H1 (cell line): ENCODE results near the gene LARP4B. TPM values are rescaled to one million over a fixed set of nuclear protein-coding genes. Genes with fewer than 3 reads are reported as not detected.

Experiments used
- HDAC2 ChIP-seq, 2 experiments: fragments of 300-600 bp in 1 of 2; sonication (generic) in 1 of 2; IDR thresholded peaks; 2 replicates each; pipeline ENCODE4 v1.6.1; 2011 to 2012; ENCODE audit warnings: low read depth in 2 of 2, low read length in 2 of 2, mild to moderate bottlenecking in 2 of 2, moderate library complexity in 2 of 2, borderline replicate concordance in 1 of 2, inconsistent platforms in 1 of 2
- POLR2AphosphoS5 ChIP-seq: IDR thresholded peaks from 2 replicates; pipeline ENCODE4 v1.6.1; 2011; ENCODE audit warnings: low read depth, low read length
- RFX5 ChIP-seq: IDR thresholded peaks from 2 replicates; pipeline ENCODE4 v1.6.1; 2011; ENCODE audit warnings: low read depth, low read length, improper control_type of control experiment, borderline replicate concordance
- SP2 ChIP-seq: IDR thresholded peaks from 2 replicates; pipeline ENCODE4 v1.6.1; 2012; ENCODE audit warnings: mild to moderate bottlenecking, low read length, inconsistent platforms
- SRF ChIP-seq: IDR thresholded peaks from 2 replicates; pipeline ENCODE4 v1.6.1; 2011; ENCODE audit warnings: mild to moderate bottlenecking, low read depth, low read length, moderate library complexity
- SUZ12 ChIP-seq: fragments of 200-600 bp; sonication (generic); IDR thresholded peaks from 2 replicates; pipeline ENCODE4 v1.6.1; 2012; ENCODE audit warnings: mild to moderate bottlenecking, inconsistent platforms, low read length, moderate library complexity, mixed read lengths
- polyA plus RNA-seq, 7 experiments: library from polyadenylated mRNA; depleted of rRNA in 3 of 7; stranded (reverse) in 5 of 7; unstranded in 2 of 7; fragments of >200 nt in 5 of 7; fragments of 200-250 nt in 2 of 7; gene quantifications; 1 replicate in 5 of 7; 2 replicates in 1 of 7; 4 replicates in 1 of 7; pipeline versions ENCODE4 v1.2.1 to v1.2.3, GENCODE V29; 2011 to 2013; ENCODE audit warnings: missing spikeins in 2 of 7, mixed read lengths in 2 of 7
- total RNA-seq: library from RNA; stranded (reverse); fragmentation: NEBNext Ultra II Directional; extraction: Animal tissue kit (Norgen Biotek cat#: 25700); gene quantifications from 2 replicates; pipeline ENCODE4 v1.2.1, GENCODE V29; 2021

LARP4B gene
- total and polyA plus RNA-seq, 2 of the 8 experiments (the other 6 are each of a cell fraction or from before 2014, with no cell fraction given) = 20.1 to 78.6 TPM

DNA sequence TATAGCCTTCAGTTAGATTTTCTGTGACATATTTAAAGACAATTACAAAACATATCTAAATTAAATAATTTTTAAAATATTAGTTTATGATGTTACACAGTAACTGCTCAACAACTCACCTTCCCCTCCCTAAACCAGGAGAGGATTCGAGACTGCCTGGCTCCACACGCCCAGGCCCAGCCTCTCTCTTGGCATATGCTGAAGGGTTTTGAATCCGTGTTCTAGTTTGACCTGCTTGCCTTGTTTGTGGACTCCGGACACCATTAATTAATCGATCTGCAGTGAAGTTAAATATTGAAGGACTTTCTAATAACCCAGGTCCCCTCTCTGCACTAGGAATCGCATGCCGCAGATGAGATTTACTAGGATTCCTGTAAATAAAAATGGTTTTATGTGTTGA, 106.6 kb downstream of the LARP4B start (continued):
- no peak for TF ChIP-seq POLR2AphosphoS5
- TF ChIP-seq SRF = no peak
- no peak for TF ChIP-seq SUZ12
- no peak for TF ChIP-seq HDAC2 (IDR thresholded peaks at IDR 0.05; ENCODE audit: borderline replicate concordance in 1 of 2, low read depth in 2 of 2, low read length in 2 of 2)
- TF ChIP-seq RFX5 = no peak
- no peak for TF ChIP-seq SP2
- TF ChIP-seq, all 59 proteins: peak for 0
